H1 (cell line): Measurements from ENCODE around the gene ASGR2. TPM values are rescaled to one million over a fixed set of nuclear protein-coding genes. Genes with fewer than 3 reads are reported as not detected.

Source experiments
- CTCF ChIA-PET: fragments of 300-600 bp; sonication (Branson Sonifier 250); formaldehyde crosslinking; loops from one replicate; lab custom pipeline; 2021; ENCODE audit not compliant: partially characterized antibody; lab: Charles Lee
- POLR2A ChIA-PET: fragments of 300-600 bp; sonication (Branson Sonifier 250); formaldehyde crosslinking; loops from one replicate; lab custom pipeline; 2021; ENCODE audit warnings: inconsistent platforms; ENCODE audit not compliant: partially characterized antibody; lab: Charles Lee
- DNase-seq, 2 experiments: peaks; one replicate each; pipeline versions ENCODE4 v3.0.0 to v3.0.0-alpha.2; 2010 to 2022; ENCODE audit warnings: low spot score in 2 of 2, low read depth in 1 of 2, mixed read lengths in 1 of 2
- FAIRE-seq: peaks from 2 replicates; lab custom pipeline; 2011; peaks lifted over from hg19 to GRCh38; lab: Jason Lieb, UNC
- H2AFZ ChIP-seq: 2 replicates; pipeline ENCODE4 v1.8.1; 2012; ENCODE audit warnings: low read length, inconsistent platforms
- H2AK5ac ChIP-seq: 2 replicates; pipeline ENCODE4 v1.6.1; 2013; ENCODE audit warnings: low read depth, low read length
- H2BK120ac ChIP-seq: replicated peaks from 2 replicates; pipeline ENCODE3; 2013; ENCODE audit warnings: low read depth, low read length, inconsistent platforms
- H2BK12ac ChIP-seq: 2 replicates; pipeline ENCODE4 v1.6.1; 2013; ENCODE audit warnings: low read depth, low read length
- H2BK15ac ChIP-seq: 2 replicates; pipeline ENCODE4 v1.6.1; 2013; ENCODE audit warnings: low read length
- H2BK20ac ChIP-seq: 2 replicates; pipeline ENCODE4 v1.6.1; 2013; ENCODE audit warnings: low read length
- H2BK5ac ChIP-seq: 2 replicates; pipeline ENCODE4 v1.6.1; 2013; ENCODE audit warnings: low read depth, low read length
- H3K14ac ChIP-seq: 2 replicates; pipeline ENCODE4 v1.6.1; 2013; ENCODE audit warnings: inconsistent platforms; ENCODE audit not compliant: insufficient read length
- H3K18ac ChIP-seq: 2 replicates; pipeline ENCODE4 v1.6.1; 2013; ENCODE audit warnings: low read length; ENCODE audit errors: extremely low read depth
- H3K23ac ChIP-seq: 2 replicates; pipeline ENCODE4 v1.6.1; 2013; ENCODE audit warnings: inconsistent platforms; ENCODE audit not compliant: insufficient read length
- H3K23me2 ChIP-seq: 2 replicates; pipeline ENCODE4 v1.6.1; 2013; ENCODE audit warnings: low read depth, low read length
- H3K27ac ChIP-seq: 2 replicates; pipeline ENCODE4 v1.6.1; 2011; ENCODE audit warnings: low read depth, low read length, inconsistent platforms
- H3K27me3 ChIP-seq, 4 experiments: replicated peaks in 1 of 4; 1 replicate in 1 of 4; 2 replicates in 3 of 4; pipeline versions ENCODE4 v1.6.1 to v1.8.1; 2011 to 2013; ENCODE audit warnings: low read length in 3 of 4, mild to moderate bottlenecking in 3 of 4, inconsistent platforms in 2 of 4, mixed read lengths in 2 of 4, moderate library complexity in 1 of 4; ENCODE audit not compliant: control insufficient read depth in 3 of 4, insufficient read depth in 3 of 4; ENCODE audit errors: extremely low read depth in 1 of 4
- H3K36me3 ChIP-seq, 4 experiments: 2 replicates each; pipeline versions ENCODE4 v1.6.1 to v1.8.1; 2011 to 2013; ENCODE audit warnings: mild to moderate bottlenecking in 4 of 4, low read length in 3 of 4, moderate library complexity in 2 of 4, control low read depth in 1 of 4, inconsistent platforms in 1 of 4; ENCODE audit not compliant: insufficient read depth in 4 of 4, control insufficient read depth in 2 of 4
- H3K4ac ChIP-seq: replicated peaks from 2 replicates; pipeline ENCODE3; 2013; ENCODE audit warnings: low read length, low read depth, mixed read lengths, inconsistent platforms; ENCODE audit not compliant: insufficient read length
- H3K4me1 ChIP-seq, 4 experiments: replicated peaks in 1 of 4; 1 replicate in 1 of 4; 2 replicates in 3 of 4; pipeline versions ENCODE4 v1.6.1 to v1.8.1; 2011 to 2013; ENCODE audit warnings: low read length in 3 of 4, inconsistent platforms in 2 of 4, mixed read lengths in 1 of 4; ENCODE audit not compliant: insufficient read depth in 4 of 4, control insufficient read depth in 3 of 4
- H3K4me2 ChIP-seq, 2 experiments: 2 replicates each; pipeline versions ENCODE4 v1.6.1 to v1.8.1; 2011 to 2013; ENCODE audit warnings: low read depth in 2 of 2, low read length in 2 of 2, control low read depth in 1 of 2, inconsistent platforms in 1 of 2, mild to moderate bottlenecking in 1 of 2; ENCODE audit not compliant: insufficient read depth in 1 of 2
- H3K4me3 ChIP-seq, 4 experiments: fragments of 200-600, 300-600 bp in 1 of 4; sonication (generic), shearing (Covaris generic), sonication (Bioruptor Twin) in 1 of 4; 2 replicates each; pipeline versions ENCODE4 v1.5.1 to v1.8.1; 2011 to 2016; ENCODE audit warnings: low read length in 4 of 4, low read depth in 3 of 4, control low read depth in 2 of 4, inconsistent platforms in 2 of 4, mild to moderate bottlenecking in 2 of 4, mixed read lengths in 1 of 4, moderate library complexity in 1 of 4; ENCODE audit not compliant: insufficient read depth in 2 of 4; ENCODE audit errors: extremely low read depth in 1 of 4
- H3K56ac ChIP-seq: replicated peaks from 2 replicates; pipeline ENCODE3; 2013; ENCODE audit warnings: low read depth, mild to moderate bottlenecking, mixed read lengths, low read length, inconsistent platforms; ENCODE audit not compliant: insufficient read length
- H3K79me1 ChIP-seq: 2 replicates; pipeline ENCODE4 v1.6.1; 2013; ENCODE audit warnings: low read depth, low read length, control low read depth
- H3K79me2 ChIP-seq, 2 experiments: 2 replicates each; pipeline versions ENCODE4 v1.6.1 to v1.8.1; 2012 to 2013; ENCODE audit warnings: low read length in 2 of 2, mild to moderate bottlenecking in 2 of 2, inconsistent platforms in 1 of 2; ENCODE audit not compliant: insufficient read depth in 2 of 2, control insufficient read depth in 1 of 2
- H3K9ac ChIP-seq, 4 experiments: replicated peaks in 1 of 4; 1 replicate in 1 of 4; 2 replicates in 3 of 4; pipeline versions ENCODE4 v1.6.1 to v1.8.1; 2011 to 2013; ENCODE audit warnings: low read depth in 3 of 4, low read length in 3 of 4, control low read depth in 2 of 4, mild to moderate bottlenecking in 2 of 4, moderate library complexity in 2 of 4, inconsistent platforms in 1 of 4; ENCODE audit errors: extremely low read depth in 1 of 4
- H3K9me3 ChIP-seq, 2 experiments: 2 replicates each; pipeline versions ENCODE4 v1.6.1 to v1.8.1; 2012 to 2013; ENCODE audit warnings: mild to moderate bottlenecking in 2 of 2, moderate library complexity in 2 of 2, control low read depth in 1 of 2, inconsistent platforms in 1 of 2, low read depth in 1 of 2, low read length in 1 of 2, mixed read lengths in 1 of 2; ENCODE audit not compliant: insufficient read depth in 2 of 2
- H4K20me1 ChIP-seq, 2 experiments: replicated peaks in 1 of 2; 2 replicates each; pipeline versions ENCODE3 to v1.8.1; 2011 to 2013; ENCODE audit warnings: inconsistent platforms in 2 of 2, low read length in 2 of 2, mild to moderate bottlenecking in 1 of 2; ENCODE audit not compliant: insufficient read depth in 2 of 2, control insufficient read depth in 1 of 2
- H4K5ac ChIP-seq: 2 replicates; pipeline ENCODE4 v1.6.1; 2013; ENCODE audit warnings: low read length, low read depth, mixed read lengths, inconsistent platforms; ENCODE audit not compliant: insufficient read length
- H4K8ac ChIP-seq: 2 replicates; pipeline ENCODE4 v1.8.0; 2013; ENCODE audit warnings: mild to moderate bottlenecking, moderate library complexity, low read length, inconsistent platforms; ENCODE audit not compliant: insufficient read depth; ENCODE audit errors: extremely low read depth
- H4K91ac ChIP-seq: replicated peaks from 2 replicates; pipeline ENCODE3; 2013; ENCODE audit warnings: low read length, mixed read lengths, inconsistent platforms; ENCODE audit not compliant: insufficient read length
- ATF2 ChIP-seq: IDR thresholded peaks from 2 replicates; pipeline ENCODE4 v1.6.1; 2012; ENCODE audit warnings: low read length, inconsistent platforms
- BRCA1 ChIP-seq: IDR thresholded peaks from 2 replicates; pipeline ENCODE4 v1.6.1; 2012; ENCODE audit warnings: low read depth, low read length, improper control_type of control experiment
- CBX8 ChIP-seq: fragments of 300-800, 300-1000 bp; sonication (generic); IDR thresholded peaks from 2 replicates; pipeline ENCODE4 v1.7.1; 2016; ENCODE audit warnings: low read depth, low read length, borderline replicate concordance
- GTF2F1 ChIP-seq: IDR thresholded peaks from 2 replicates; pipeline ENCODE4 v1.6.1; 2012; ENCODE audit warnings: low read depth, low read length, improper control_type of control experiment, borderline replicate concordance
- HDAC6 ChIP-seq: IDR thresholded peaks from one replicate; pipeline ENCODE4 v1.7.1; 2012; ENCODE audit warnings: low read depth, mild to moderate bottlenecking, inconsistent platforms, low read length, moderate library complexity
- JUN ChIP-seq: IDR thresholded peaks from 2 replicates; pipeline ENCODE4 v1.6.1; 2011; ENCODE audit warnings: low read depth, mild to moderate bottlenecking, improper control_type of control experiment, low read length
- MAX ChIP-seq: IDR thresholded peaks from 2 replicates; pipeline ENCODE4 v1.6.1; 2012; ENCODE audit warnings: inconsistent platforms
- POLR2AphosphoS5 ChIP-seq: IDR thresholded peaks from 2 replicates; pipeline ENCODE4 v1.6.1; 2011; ENCODE audit warnings: low read depth, low read length
- SIX5 ChIP-seq: IDR thresholded peaks from 2 replicates; pipeline ENCODE4 v1.6.1; 2011; ENCODE audit warnings: mild to moderate bottlenecking, low read depth, low read length
- SP4 ChIP-seq: IDR thresholded peaks from 2 replicates; pipeline ENCODE4 v1.6.1; 2012; ENCODE audit warnings: low read length, inconsistent platforms
- WGBS, 2 experiments: shearing (Covaris generic) in 1 of 2; methylation state at CpG; one replicate each; pipeline versions ENCODE4 v1.1.6 to v1.1.7; 2013 to 2015; ENCODE audit warnings: low lambda C conversion rate in 2 of 2, mixed read lengths in 2 of 2, inconsistent platforms in 1 of 2, low coverage in 1 of 2, missing lambda C conversion rate in 1 of 2; ENCODE audit not compliant: insufficient replicate concordance in 2 of 2, insufficient coverage in 1 of 2, insufficient read length in 1 of 2; ENCODE audit errors: extremely low coverage in 1 of 2, missing lambda C conversion rate in 1 of 2; 5-methylcytosine and 5-hydroxymethylcytosine counted together
- polyA plus RNA-seq, 7 experiments: library from polyadenylated mRNA; depleted of rRNA in 3 of 7; stranded (reverse) in 5 of 7; unstranded in 2 of 7; fragments of >200 nt in 5 of 7; fragments of 200-250 nt in 2 of 7; gene quantifications; 1 replicate in 5 of 7; 2 replicates in 1 of 7; 4 replicates in 1 of 7; pipeline versions ENCODE4 v1.2.1 to v1.2.3, GENCODE V29; 2011 to 2013; ENCODE audit warnings: missing spikeins in 2 of 7, mixed read lengths in 2 of 7
- total RNA-seq: library from RNA; stranded (reverse); fragmentation: NEBNext Ultra II Directional; extraction: Animal tissue kit (Norgen Biotek cat#: 25700); gene quantifications from 2 replicates; pipeline ENCODE4 v1.2.1, GENCODE V29; 2021

The ASGR2 gene
- total and polyA plus RNA-seq, 2 of the 8 experiments (the other 6 are each of a cell fraction or from before 2014, with no cell fraction given), result 0.91 TPM; not detected in 1

GRCh38 chr17:7110617-7111306 is 3.9 kb downstream of the ASGR2 start:
- 76% methylated on average over 11 of the region's 11 CpGs; no CpG with 5 or more reads in 1 of the 2 experiments for WGBS, 2 experiments
- Histone ChIP-seq H3K4me1 (peaks cover 0 to 12% (median 4%) of the 10 kb centered on the region in 4 experiments; a peak in 4 of 7 replicates), H3K27me3 (no peaks in the 10 kb centered on the region), H2AFZ (peak overlapping the region; percentile 47), H3K56ac (no peak overlapping the region), H3K79me2 (no peaks in the 10 kb centered on the region), H3K9ac (no peak overlapping the region), H2BK5ac (no peak overlapping the region), H4K8ac (no peak overlapping the region), H3K14ac (no peak overlapping the region), H3K4me2 (no peak overlapping the region), H2BK120ac (peak overlapping the region; percentile 28), H3K23ac (no peak overlapping the region), H2BK12ac (0 out of 2 replicates have a peak overlapping the region, but pooled peaks have one; percentile 39), H3K79me1 (peaks cover 2% of the 10 kb centered on the region; the same call in 1 of the 2 replicates), H3K18ac (no peak overlapping the region), H4K20me1 (peaks cover 0 to 9% of the 10 kb centered on the region in 2 experiments), H3K27ac (no peak overlapping the region), H3K4ac (no peak overlapping the region), H3K36me3 (no peaks in the 10 kb centered on the region), H2BK20ac (0 out of 2 replicates have a peak overlapping the region, but pooled peaks have one; percentile 18), H3K9me3 (no peaks in the 10 kb centered on the region), H3K23me2 (peaks cover 11% of the 10 kb centered on the region), H4K91ac (no peak overlapping the region), H3K4me3 (no peak overlapping the region), H4K5ac (no peak overlapping the region), H2AK5ac (no peak overlapping the region), H2BK15ac (no peak overlapping the region)
- FAIRE-seq (no peak), DNase-seq (no peak)
- CTCF ChIA-PET, result interaction anchor here (1.0 to 3.2 kb wide), 5 partner anchors 9 to 66 kb away, joined by 3 to 21 read pairs (median 6); partner anchors contain the start of gene SLC16A11
- POLR2A ChIA-PET, result interaction anchor here (1.0 to 1.2 kb wide), 3 partner anchors 9 to 59 kb away, joined by 3 to 4 read pairs (median 3); no protein-coding TSS in a partner anchor
- TF ChIP-seq GTF2F1 (no peak), ATF2 (no peak), SIX5 (no peak), POLR2AphosphoS5 (no peak), CBX8 (no peak), HDAC6 (no peak), MAX (no peak), BRCA1 (no peak), JUN (no peak), SP4 (no peak)
